Endothelial cell of hepatic sinusoid (primary cell): ENCODE measurements around the gene CLVS2.

Source experiments
- in situ Hi-C: cut with HindIII; loops from 2 replicates; pipeline ENCODE4 v1.10.0; 2017; ENCODE audit warnings: low sequenced_read_pairs

The CLVS2 gene

GRCh38 chr6:123022975-123023374 is 26.9 kb downstream of the CLVS2 start:
- in situ Hi-C loops: no loop called here

GRCh38 chr6:123024976-123025375 is 28.9 kb downstream of the CLVS2 start:
- in situ Hi-C loops: no loop called here

GRCh38 chr6:123027408-123027807 is 31.4 kb downstream of the CLVS2 start:
- in situ Hi-C loops: no loop called here

- in situ Hi-C loops: no loop called here
Observed at GRCh38 chr6:123028263-123028662, 32.2 kb downstream of the CLVS2 start.

GRCh38 chr6:123030282-123030681 is 34.2 kb downstream of the CLVS2 start:
- in situ Hi-C loops: no loop called here

GRCh38 chr6:123036648-123037047 is 40.6 kb downstream of the CLVS2 start:
- in situ Hi-C loops: no loop called here

- in situ Hi-C loops: no loop called here
Observed at GRCh38 chr6:123039431-123039830, 43.4 kb downstream of the CLVS2 start.

- in situ Hi-C loops: no loop called here
Observed at GRCh38 chr6:123042401-123042800, 46.4 kb downstream of the CLVS2 start.

- in situ Hi-C loops: no loop called here
Observed at GRCh38 chr6:123044341-123044860, 48.4 kb downstream of the CLVS2 start.

GRCh38 chr6:123053602-123054225 is 57.7 kb downstream of the CLVS2 start:
- in situ Hi-C loops: no loop called here

- in situ Hi-C loops: no loop called here
Observed at GRCh38 chr6:123055256-123055655, 59.2 kb downstream of the CLVS2 start.

GRCh38 chr6:123062670-123063069 is 66.6 kb downstream of the CLVS2 start:
- in situ Hi-C loops: no loop called here

GRCh38 chr6:123064038-123064437 is 68.0 kb downstream of the CLVS2 start:
- in situ Hi-C loops: no loop called here

GRCh38 chr6:123074616-123075015 is 78.6 kb downstream of the CLVS2 start:
- in situ Hi-C loops: no loop called here

GRCh38 chr6:123085403-123085802 is 89.4 kb downstream of the CLVS2 start:
- in situ Hi-C loops: no loop called here

GRCh38 chr6:123089226-123089625 is 93.2 kb downstream of the CLVS2 start:
- in situ Hi-C loops: no loop called here

GRCh38 chr6:123091091-123091895 is 95.3 kb downstream of the CLVS2 start:
- in situ Hi-C loops: no loop called here

GRCh38 chr6:123091896-123092271 is 95.8 kb downstream of the CLVS2 start:
- in situ Hi-C loops: no loop called here

- in situ Hi-C loops: no loop called here
Observed at GRCh38 chr6:123094795-123095194, 98.8 kb downstream of the CLVS2 start.

- in situ Hi-C loops: no loop called here
Observed at GRCh38 chr6:123105561-123105960, 109.5 kb downstream of the CLVS2 start.

- in situ Hi-C loops: no loop called here
Observed at GRCh38 chr6:123116370-123116769, 120.3 kb downstream of the CLVS2 start.
